Transverse colon (tissue), 4 donors: ENCODE measurements around the gene DPYD. TPM values are rescaled to one million over a fixed set of nuclear protein-coding genes. Genes with fewer than 3 reads are reported as not detected.

Source experiments
- DNase-seq: peaks from one replicate; pipeline ENCODE4 v3.0.0-alpha.2; 2019
- H3K27ac ChIP-seq, 4 donors: fragments of 200-600 bp; sonication (generic); 2 replicates each; pipeline ENCODE4 v1.5.1; 2016 to 2018; ENCODE audit warnings: inconsistent platforms in 4 of 4
- H3K27me3 ChIP-seq: fragments of 200-600 bp; sonication (generic); 2 replicates; pipeline ENCODE4 v1.5.1; 2017; ENCODE audit warnings: inconsistent platforms
- H3K36me3 ChIP-seq, 4 donors: fragments of 200-600 bp; sonication (generic); 2 replicates each; pipeline ENCODE4 v1.5.1; 2017 to 2019; ENCODE audit warnings: inconsistent platforms in 4 of 4
- H3K4me1 ChIP-seq, 4 donors: fragments of 200-600 bp; sonication (generic); 2 replicates each; pipeline ENCODE4 v1.5.1; 2017 to 2020; ENCODE audit warnings: inconsistent platforms in 4 of 4
- H3K4me3 ChIP-seq, 4 donors: fragments of 200-600 bp; sonication (generic); 1 replicate in 1 of 4; 2 replicates in 3 of 4; pipeline versions ENCODE4 v1.5.1 to v1.6.1; 2017 to 2019; ENCODE audit warnings: inconsistent platforms in 4 of 4
- H3K9me3 ChIP-seq, 2 donors: fragments of 200-600 bp; sonication (generic); 2 replicates each; pipeline ENCODE4 v1.5.1; 2017 to 2019; ENCODE audit warnings: inconsistent platforms in 2 of 2
- EP300 ChIP-seq: sonication (generic); formaldehyde crosslinking; IDR thresholded peaks from one replicate; pipeline ENCODE4 v1.6.1; 2017; ENCODE audit warnings: antibody characterized with exemption, low read depth
- POLR2A ChIP-seq: fragments of 450-650 bp; IDR thresholded peaks from one replicate; pipeline ENCODE4 v1.6.1; 2016; ENCODE audit warnings: antibody characterized with exemption, mild to moderate bottlenecking, moderate library complexity
- POLR2AphosphoS5 ChIP-seq, 3 donors: sonication (generic); formaldehyde crosslinking; IDR thresholded peaks; one replicate each; pipeline ENCODE4 v1.6.1; 2016; ENCODE audit warnings: antibody characterized with exemption in 3 of 3
- WGBS, 2 donors: methylation state at CpG; one replicate each; pipeline ENCODE4 v1.1.5; 2018; ENCODE audit warnings: low coverage in 1 of 2; 5-methylcytosine and 5-hydroxymethylcytosine counted together
- in situ Hi-C, 4 donors: fragments of 200-750 bp; cut with MboI; loops; one replicate each; pipeline versions ENCODE4 v1.15.0 to v1.15.1; 2017; ENCODE audit warnings: low sequenced_read_pairs in 3 of 4, low pct_ligation_motif_present in 1 of 4, low pct_unique_long_range_greater_than_20kb in 1 of 4
- intact Hi-C: fragments of 100-400 bp; cut with DNase I; formaldehyde crosslinking; loops from one replicate; pipeline ENCODE4 v1.15.1; 2023; ENCODE audit warnings: low total_unique reads
- total RNA-seq, 4 donors: library from RNA; depleted of rRNA; stranded (reverse); fragments of >200 nt; gene quantifications; one replicate each; pipeline ENCODE4 v1.1.0, GENCODE V29; 2016
- TF ChIP-seq, protein P1 (sequence below), 5 experiments: fragments of 200-600 bp in 3 of 5; fragments of 450-650 bp in 2 of 5; sonication (generic) in 3 of 5; IDR thresholded peaks; 1 replicate in 2 of 5; 2 replicates in 3 of 5; pipeline ENCODE4 v1.5.1; 2016 to 2017; ENCODE audit warnings: antibody characterized with exemption in 5 of 5, inconsistent platforms in 3 of 5, mild to moderate bottlenecking in 2 of 5, moderate library complexity in 1 of 5

Gene DPYD
- total RNA-seq, 4 donors from 2014 or later = 11.2 to 34.8 (median 26.0) TPM

DNA sequence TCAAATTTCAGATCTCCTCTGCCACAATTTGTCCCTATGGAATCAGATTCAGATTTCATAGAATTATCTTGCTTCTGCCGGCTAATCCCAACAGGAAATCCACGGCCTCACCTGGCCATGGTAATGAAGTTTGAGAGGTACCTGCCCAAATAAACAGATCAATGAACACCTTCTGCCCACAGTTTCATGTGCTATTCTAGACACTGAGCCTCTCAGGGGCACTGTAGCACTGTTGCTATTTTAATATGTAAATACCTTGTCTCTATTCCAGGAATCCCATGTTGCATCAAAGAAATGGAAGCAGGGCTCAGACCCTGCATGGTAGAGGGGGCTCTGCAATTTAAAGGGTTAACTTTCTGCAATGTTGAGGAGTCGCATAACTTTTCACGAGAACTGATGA, 606.1 kb downstream of the DPYD start:
- Histone ChIP-seq H3K36me3 (no peaks in the 10 kb centered on the region), H3K27me3 (no peaks in the 10 kb centered on the region), H3K9me3 (no peaks in the 10 kb centered on the region), H3K4me1 (no peaks in the 10 kb centered on the region), H3K4me3 (no peak overlapping the region), H3K27ac (no peak overlapping the region)
- TF ChIP-seq POLR2AphosphoS5 (IDR thresholded peaks at IDR 0.05) = no peak
- TF ChIP-seq, protein P1, sequence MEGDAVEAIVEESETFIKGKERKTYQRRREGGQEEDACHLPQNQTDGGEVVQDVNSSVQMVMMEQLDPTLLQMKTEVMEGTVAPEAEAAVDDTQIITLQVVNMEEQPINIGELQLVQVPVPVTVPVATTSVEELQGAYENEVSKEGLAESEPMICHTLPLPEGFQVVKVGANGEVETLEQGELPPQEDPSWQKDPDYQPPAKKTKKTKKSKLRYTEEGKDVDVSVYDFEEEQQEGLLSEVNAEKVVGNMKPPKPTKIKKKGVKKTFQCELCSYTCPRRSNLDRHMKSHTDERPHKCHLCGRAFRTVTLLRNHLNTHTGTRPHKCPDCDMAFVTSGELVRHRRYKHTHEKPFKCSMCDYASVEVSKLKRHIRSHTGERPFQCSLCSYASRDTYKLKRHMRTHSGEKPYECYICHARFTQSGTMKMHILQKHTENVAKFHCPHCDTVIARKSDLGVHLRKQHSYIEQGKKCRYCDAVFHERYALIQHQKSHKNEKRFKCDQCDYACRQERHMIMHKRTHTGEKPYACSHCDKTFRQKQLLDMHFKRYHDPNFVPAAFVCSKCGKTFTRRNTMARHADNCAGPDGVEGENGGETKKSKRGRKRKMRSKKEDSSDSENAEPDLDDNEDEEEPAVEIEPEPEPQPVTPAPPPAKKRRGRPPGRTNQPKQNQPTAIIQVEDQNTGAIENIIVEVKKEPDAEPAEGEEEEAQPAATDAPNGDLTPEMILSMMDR (IDR thresholded peaks at IDR 0.05) = no peak
- TF ChIP-seq EP300 = no peak
- in situ Hi-C loops (no loop called here), intact Hi-C loops (no loop called here)
- 87 to 100% methylated on average over 2 to 4 of the region's 4 CpGs for WGBS, 2 donors
- DNase-seq = no peak

DNA sequence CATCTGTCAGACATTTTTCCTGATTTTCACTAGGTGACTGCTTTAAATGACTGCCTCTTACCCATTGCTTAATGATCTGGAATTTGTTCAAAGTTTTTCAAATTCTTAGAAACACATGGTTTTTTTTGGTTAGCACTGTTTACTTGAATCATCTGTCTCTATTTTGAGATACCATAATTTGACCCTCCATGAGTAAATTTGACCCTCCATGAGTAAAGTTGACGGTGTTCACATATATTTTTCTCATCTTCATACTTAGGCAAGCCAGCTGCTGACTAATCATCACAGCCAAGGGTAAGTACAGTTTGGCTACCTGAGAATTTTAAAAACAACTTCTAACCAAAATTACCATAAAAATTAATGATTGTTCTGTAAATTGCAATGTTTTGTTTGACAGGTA, 612.7 kb downstream of the DPYD start:
- TF ChIP-seq POLR2AphosphoS5 (IDR thresholded peaks at IDR 0.05) = no peak
- TF ChIP-seq EP300 = no peak
- TF ChIP-seq, protein P1 (IDR thresholded peaks at IDR 0.05) = no peak
- TF ChIP-seq POLR2A = no peak
- intact Hi-C loops (no loop called here), in situ Hi-C loops (no loop called here)
- DNase-seq = no peak
- Histone ChIP-seq H3K4me3 (no peak overlapping the region), H3K9me3 (no peaks in the 10 kb centered on the region), H3K27me3 (no peaks in the 10 kb centered on the region), H3K4me1 (no peaks in the 10 kb centered on the region), H3K27ac (no peak overlapping the region), H3K36me3 (no peaks in the 10 kb centered on the region)
- WGBS, 2 donors = 73 to 78% methylated on average over 1 of the region's 1 CpG

DNA sequence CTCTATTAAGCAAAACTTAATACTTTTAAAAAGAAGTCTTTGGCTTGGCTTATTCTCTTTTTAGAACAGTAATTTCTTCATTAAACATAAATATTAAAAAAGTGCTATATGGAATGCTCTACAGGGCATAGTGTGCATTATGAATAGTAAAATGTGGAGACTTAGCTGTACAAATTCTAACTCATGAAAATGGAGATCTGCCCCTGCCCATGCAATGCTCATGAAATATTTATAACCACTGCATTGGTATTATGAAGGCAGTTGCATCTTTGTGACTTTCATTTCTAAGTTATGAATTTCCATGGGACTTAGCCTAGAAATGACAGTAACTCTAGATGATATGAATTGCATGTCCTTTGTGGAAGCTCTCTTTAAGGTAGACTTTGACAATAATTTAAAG, 613.3 kb downstream of the DPYD start:
- Histone ChIP-seq H3K4me3 (no peak overlapping the region), H3K27ac (no peak overlapping the region), H3K27me3 (no peaks in the 10 kb centered on the region), H3K9me3 (no peaks in the 10 kb centered on the region), H3K36me3 (no peaks in the 10 kb centered on the region), H3K4me1 (no peaks in the 10 kb centered on the region)
- TF ChIP-seq POLR2A (no peak), EP300 (no peak), POLR2AphosphoS5 (IDR thresholded peaks at IDR 0.05) (no peak)
- TF ChIP-seq, protein P1 (IDR thresholded peaks at IDR 0.05) = no peak
- DNase-seq = no peak
- in situ Hi-C loops = no loop called here
- intact Hi-C loops = no loop called here

DNA sequence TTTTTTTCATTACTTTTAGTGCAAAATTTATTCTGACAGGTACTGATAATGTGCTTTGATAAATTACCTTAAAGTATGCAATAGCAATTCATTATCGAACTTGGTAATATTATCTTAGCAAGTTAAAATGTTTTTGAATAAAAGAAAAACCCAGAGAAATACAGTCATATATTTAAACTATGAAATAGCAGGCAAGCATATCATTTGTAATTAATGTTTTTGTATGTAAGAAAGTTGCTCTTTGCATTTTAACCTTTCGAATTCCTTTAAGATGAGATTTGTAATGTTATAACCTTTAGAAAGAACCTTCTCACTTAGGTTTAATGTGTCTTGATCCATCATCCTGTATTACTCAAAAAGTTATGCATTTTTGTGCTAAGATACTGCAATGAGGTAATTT, 613.7 kb downstream of the DPYD start:
- TF ChIP-seq, protein P1 (IDR thresholded peaks at IDR 0.05) = no peak
- no peak for TF ChIP-seq POLR2AphosphoS5 (IDR thresholded peaks at IDR 0.05)
- TF ChIP-seq EP300 = no peak
- no peak for TF ChIP-seq POLR2A
- intact Hi-C loops = no loop called here
- in situ Hi-C loops = no loop called here
- 94 to 100% methylated on average over 2 of the region's 2 CpGs for WGBS, 2 donors
- Histone ChIP-seq H3K4me3 (no peak overlapping the region), H3K4me1 (no peaks in the 10 kb centered on the region), H3K9me3 (no peaks in the 10 kb centered on the region), H3K27ac (no peak overlapping the region), H3K27me3 (no peaks in the 10 kb centered on the region), H3K36me3 (no peaks in the 10 kb centered on the region)
- no peak for DNase-seq
